Ramos (cell line): ENCODE measurements around the gene UBE2D1.

ENCODE experiments used
- in situ Hi-C: fragments of 300-500 bp; cut with MboI; formaldehyde crosslinking; loops from one replicate; pipeline ENCODE4 v1.14.3; 2022; ENCODE audit warnings: low sequenced_read_pairs; ENCODE audit not compliant: unreplicated experiment

UBE2D1 gene

GRCh38 chr10:58335306-58336005 is 650 bp downstream of the UBE2D1 start:
- in situ Hi-C loops = no loop called here

DNA sequence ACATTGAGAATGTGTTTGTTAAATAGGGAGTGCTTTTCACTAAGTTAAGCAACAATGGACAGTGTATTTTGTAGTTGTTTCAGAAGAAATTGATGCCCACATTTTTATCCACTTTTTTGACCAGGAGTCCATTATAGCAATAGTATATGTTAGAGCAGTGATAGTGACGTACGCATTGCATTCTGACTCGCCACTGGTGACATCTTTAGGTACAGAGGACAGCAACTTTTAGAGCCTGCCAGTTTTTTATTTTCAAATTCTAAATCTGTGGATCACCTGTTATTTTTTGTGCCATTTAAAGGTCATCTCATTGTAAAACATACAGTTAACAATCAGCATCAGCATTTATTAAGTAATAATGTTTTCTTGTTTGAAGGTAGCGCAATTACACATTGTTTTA is 1.4 kb downstream of the UBE2D1 start:
- in situ Hi-C loops = no loop called here

DNA sequence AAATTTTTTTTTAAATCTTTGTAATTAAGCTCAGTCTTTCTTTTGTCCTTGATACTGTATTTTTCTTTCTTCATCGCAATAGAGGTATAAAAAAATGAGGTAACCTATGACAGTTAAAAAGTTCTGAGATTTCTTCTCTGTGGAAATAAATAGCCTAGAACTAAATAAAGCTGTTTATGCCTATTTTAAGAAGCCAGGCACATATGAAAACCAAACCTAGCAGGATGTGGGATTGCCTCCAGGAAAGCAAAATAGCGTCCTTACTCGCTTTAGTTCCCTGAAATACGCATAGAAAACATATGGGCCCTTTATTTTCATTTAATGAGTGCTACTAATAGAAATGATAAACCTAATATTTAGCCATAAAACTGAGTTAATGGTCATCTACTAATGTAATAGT is 6.6 kb downstream of the UBE2D1 start:
- in situ Hi-C loops = no loop called here

- in situ Hi-C loops = no loop called here
These were observed 7.1 kb downstream of the UBE2D1 start for GRCh38 chr10:58341947-58342346.

DNA sequence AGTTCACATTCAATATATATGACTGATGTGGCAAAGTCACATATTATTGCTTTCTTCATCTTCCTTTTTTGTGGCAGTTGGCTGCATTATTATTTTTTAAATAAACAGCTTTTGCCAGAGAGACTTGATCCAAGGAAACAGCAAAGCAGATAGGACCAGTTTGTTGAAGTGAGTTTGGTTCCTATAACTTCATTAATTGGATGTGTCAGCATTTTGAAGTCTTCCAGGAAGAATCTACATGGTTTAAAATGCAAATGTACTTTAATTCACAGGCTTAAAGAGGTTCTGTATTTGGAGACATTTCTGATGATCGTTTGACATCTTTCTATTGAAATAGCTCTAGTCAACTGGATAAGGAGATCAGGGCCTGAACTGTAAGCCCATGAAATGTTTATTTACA is 13.2 kb downstream of the UBE2D1 start:
- in situ Hi-C loops = no loop called here

DNA sequence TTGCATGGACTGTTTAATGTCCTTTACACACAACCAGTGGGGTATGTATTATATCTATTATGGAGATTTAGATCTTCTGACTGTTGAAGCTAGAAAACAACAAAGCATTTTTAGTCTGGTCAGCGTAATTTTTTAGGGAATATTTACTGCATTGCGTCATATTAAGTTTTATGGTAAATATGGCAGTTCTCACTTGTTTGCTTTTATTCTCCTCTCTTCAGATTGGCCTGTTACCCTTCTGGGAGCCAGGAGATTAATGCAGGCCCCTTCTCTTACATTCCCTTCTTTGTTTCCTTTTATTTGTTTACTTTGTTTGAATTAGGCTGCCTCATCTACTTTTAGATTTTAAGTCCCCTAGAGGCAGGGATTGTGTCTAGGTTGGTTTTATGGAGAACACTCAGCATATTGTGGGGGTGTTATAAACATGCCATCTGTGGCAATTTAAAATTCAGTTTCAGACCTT is 13.8 kb downstream of the UBE2D1 start:
- in situ Hi-C loops = no loop called here

DNA sequence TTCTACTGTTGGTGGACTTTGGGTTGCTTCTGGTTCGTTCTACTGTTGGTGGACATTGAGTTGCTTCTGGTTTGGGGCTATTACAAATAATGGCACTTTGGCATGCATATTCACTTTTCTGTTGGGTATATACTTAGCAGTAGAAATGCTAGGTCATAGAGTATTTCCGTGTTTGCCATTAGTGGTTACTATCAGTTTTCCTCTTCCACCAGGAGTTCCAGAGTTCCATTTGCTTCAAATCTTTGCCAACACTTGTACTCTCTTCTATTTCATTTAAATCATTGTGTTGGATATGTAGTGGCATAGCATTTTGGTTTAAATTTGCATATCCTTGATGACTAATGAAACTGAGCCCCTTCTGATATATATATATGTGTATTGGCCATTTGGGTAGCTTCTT is 15.2 kb downstream of the UBE2D1 start:
- in situ Hi-C loops = no loop called here

- in situ Hi-C loops = no loop called here
These were observed 16.0 kb downstream of the UBE2D1 start for GRCh38 chr10:58350619-58351323.

- in situ Hi-C loops = no loop called here
These were observed 17.1 kb downstream of the UBE2D1 start for GRCh38 chr10:58351616-58352578.

- in situ Hi-C loops = no loop called here
These were observed 18.3 kb downstream of the UBE2D1 start for GRCh38 chr10:58352956-58353610.

- in situ Hi-C loops = no loop called here
These were observed 21.9 kb downstream of the UBE2D1 start for GRCh38 chr10:58356756-58357155.

GRCh38 chr10:58358314-58358933 is 23.6 kb downstream of the UBE2D1 start:
- in situ Hi-C loops = no loop called here

- in situ Hi-C loops = no loop called here
These were observed 24.1 kb downstream of the UBE2D1 start for GRCh38 chr10:58358947-58359346.

- in situ Hi-C loops = no loop called here
These were observed 24.7 kb downstream of the UBE2D1 start for GRCh38 chr10:58359541-58359940.

DNA sequence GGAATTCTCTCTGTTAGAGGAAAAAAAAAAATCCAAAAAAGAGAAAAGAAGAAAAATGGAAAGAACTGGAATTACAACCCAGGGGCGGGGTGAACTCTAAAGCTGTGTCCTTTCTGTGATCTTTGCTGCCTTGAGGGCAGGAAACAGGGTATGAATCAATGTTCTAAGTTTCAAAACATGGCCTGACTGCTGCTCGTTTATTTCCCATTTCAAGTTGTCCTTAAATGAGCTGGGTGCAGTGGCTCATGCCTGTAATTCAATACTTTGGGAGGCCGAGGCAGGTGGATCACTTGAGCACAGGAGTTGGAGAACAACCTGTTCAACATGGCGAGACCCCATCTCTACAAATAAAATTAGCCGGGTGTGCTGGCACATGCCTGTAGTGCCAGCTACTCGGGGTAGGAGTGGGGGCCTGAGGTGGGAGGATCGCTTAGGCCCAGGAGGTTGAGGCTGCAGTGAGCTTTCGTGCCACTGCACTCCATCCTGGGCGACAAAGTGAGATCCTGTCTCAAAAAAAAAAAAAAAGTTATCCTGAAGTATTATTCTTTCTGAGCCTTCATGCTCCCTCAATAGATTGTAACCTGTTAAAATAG is 25.7 kb downstream of the UBE2D1 start:
- in situ Hi-C loops = no loop called here

DNA sequence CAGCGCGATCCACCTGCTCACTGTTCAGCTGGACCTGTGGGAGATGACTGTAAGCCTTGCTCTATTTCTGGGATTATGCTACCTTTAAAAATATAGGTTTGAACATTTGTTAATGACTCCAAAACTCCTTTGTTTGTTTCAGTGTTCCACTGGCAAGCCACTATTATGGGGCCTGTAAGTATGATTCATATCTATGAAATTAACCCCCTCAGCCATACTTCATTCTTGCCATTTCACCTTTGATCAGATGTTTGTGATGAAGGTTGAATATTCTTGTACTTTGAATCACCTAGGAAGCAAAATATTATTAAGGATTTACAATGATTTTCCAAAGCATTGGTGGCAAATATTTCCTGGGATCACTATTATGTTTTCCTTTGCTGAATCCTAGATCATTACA is 26.5 kb downstream of the UBE2D1 start:
- in situ Hi-C loops = no loop called here

DNA sequence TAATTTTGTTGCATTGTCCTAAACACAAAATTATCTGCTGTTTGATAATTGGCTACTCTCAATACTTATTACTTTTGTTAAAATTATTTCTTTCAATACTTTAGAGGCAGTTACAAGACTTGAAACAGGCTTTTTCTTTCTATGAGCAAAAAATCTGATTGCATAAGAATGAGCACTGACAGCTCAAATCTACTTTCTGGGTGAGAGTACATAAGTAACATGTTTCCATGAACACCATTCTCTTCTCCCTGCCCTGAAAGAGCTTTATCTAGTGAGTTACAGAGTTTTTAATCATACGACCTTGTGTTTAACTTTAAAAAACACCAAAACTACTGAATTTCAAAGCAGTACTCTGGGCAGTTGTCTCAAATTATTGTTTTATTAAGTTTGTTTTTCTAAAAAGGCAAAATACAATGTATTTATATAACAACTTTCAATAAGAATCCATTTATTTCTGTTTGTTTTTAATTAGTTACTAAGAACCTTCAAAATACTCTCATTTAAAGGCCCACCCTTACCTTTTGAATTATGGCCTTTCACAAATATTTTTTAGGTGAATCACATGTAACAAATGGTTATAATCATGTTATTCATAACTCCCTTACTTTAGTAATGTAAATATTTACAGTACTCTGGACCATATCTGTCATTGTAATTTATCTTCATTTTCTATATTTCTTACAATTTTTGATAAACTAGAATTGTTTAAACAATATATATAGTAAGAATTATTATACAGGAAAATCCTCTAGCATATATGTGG is 27.4 kb downstream of the UBE2D1 start:
- in situ Hi-C loops = no loop called here

- in situ Hi-C loops = no loop called here
These were observed 32.3 kb downstream of the UBE2D1 start for GRCh38 chr10:58367069-58367468.

- in situ Hi-C loops = no loop called here
These were observed 36.7 kb downstream of the UBE2D1 start for GRCh38 chr10:58371473-58371872.
